ENCODE measurements around the gene ZNF709. TPM values are rescaled to one million over a fixed set of nuclear protein-coding genes. Genes with fewer than 3 reads are reported as not detected.
A peak's percentile ranks its signal among the peaks of the same experiment; 100 is the strongest.
"Not testable (repeated sequence)": the region's sequence is repeated elsewhere in the genome, so short reads cannot be mapped to it uniquely, and the experiment has no call there.

ZNF709 gene
- total RNA-seq, 2 donors from 2014 or later: 1.4 to 3.5 TPM

DNA sequence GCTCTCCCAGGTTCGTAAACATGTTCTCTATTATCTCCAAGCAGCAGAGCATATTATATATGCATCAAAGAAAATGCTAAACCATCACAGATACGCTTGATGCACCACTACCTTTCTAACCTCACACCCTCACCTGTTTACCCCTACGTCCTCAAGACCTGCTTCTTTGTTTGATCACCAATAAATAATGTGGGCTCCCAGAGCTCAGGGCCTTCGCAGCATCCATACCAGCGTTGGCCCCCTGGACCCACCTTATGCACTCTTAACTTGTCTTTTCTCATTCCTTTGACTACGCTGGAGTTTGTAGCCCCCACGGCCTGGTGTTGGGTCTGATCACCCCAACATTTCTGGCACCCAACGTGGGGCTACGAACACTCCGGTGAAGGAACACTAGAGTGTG lies 33.8 kb downstream of the ZNF709 start:
- H3K27me3 ChIP-seq (replicated peaks; ENCODE audit: insufficient read depth): no peaks in the 10 kb centered on the region
- H3K36me3 ChIP-seq: peaks cover 5% of the 10 kb centered on the region
- no peak overlapping the region for H3K4me3 ChIP-seq
- H3K27ac ChIP-seq: no peak overlapping the region
- TF ChIP-seq, protein P1, sequence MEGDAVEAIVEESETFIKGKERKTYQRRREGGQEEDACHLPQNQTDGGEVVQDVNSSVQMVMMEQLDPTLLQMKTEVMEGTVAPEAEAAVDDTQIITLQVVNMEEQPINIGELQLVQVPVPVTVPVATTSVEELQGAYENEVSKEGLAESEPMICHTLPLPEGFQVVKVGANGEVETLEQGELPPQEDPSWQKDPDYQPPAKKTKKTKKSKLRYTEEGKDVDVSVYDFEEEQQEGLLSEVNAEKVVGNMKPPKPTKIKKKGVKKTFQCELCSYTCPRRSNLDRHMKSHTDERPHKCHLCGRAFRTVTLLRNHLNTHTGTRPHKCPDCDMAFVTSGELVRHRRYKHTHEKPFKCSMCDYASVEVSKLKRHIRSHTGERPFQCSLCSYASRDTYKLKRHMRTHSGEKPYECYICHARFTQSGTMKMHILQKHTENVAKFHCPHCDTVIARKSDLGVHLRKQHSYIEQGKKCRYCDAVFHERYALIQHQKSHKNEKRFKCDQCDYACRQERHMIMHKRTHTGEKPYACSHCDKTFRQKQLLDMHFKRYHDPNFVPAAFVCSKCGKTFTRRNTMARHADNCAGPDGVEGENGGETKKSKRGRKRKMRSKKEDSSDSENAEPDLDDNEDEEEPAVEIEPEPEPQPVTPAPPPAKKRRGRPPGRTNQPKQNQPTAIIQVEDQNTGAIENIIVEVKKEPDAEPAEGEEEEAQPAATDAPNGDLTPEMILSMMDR (IDR thresholded peaks at IDR 0.05): no peak
- DNase-seq (ENCODE audit: low spot score) (no peak), ATAC-seq (ENCODE audit: insufficient number of reproducible peaks, low FRiP score, low read depth) (no peak)
- peaks cover 35% of the 10 kb centered on the region for H3K9me3 ChIP-seq
- no peaks in the 10 kb centered on the region for H3K4me1 ChIP-seq (ENCODE audit: control insufficient read depth in 1 of 2, low read depth in 2 of 2)

DNA sequence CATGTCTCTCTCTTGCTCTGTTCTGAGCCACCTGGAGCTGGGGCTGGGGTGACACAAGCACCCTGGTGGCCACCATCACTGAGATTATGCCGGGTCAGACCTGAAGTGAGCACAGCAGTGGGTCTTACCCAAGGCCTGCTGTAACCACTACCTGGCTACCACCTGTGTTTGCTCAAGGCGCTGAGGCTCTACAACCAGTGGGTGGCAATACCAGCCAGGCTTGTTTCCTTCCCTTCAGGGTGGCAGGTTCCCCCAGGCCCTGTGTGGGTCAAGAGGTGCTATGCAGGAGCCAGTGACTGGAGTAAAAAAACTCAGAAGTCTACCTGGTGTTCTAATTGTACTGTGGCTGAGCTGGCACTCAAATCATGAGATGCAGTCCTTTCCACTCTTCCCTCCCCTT lies 35.8 kb downstream of the ZNF709 start:
- Histone ChIP-seq H3K9me3 (peaks cover 29% of the 10 kb centered on the region), H3K27me3 (replicated peaks; ENCODE audit: insufficient read depth) (no peaks in the 10 kb centered on the region)

DNA sequence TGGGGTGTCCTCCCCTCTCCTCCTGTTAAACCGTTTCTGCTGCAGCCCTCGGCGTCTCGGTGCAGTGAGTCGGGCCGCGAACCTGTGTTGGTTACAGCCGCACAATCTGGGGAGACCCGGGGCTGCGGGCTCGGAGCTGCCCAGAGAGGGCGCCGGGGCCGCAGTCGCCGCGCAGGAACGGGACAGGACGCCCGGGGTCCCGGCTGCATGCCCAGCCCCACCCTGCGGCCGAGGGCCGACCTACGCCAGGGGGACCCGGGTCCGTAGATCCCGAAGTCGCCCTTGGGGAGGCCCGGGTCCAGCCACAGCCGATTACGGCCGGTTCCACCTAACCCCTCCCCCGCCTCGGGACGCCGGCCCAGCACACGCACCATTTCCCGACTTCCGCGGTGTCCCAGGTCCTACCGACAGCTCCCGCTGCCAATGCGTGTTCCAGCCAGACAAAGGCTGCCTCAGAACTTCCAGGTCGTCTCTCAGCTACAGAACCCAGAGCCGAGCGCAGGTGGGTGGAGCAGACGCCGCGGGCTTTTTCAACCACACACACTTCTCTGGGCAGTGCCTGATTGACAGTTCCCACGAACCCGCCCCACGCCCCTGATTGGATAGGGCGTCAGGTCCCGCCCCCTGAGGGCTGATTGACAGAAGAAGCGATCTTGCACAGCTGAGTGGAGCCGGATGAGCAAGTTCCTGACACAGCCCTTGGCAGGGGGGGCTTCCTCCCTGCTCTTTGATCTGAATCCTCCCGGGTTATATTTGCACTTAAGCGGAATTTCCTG lies 43.9 kb downstream of the ZNF709 start, which contains the start of gene ZNF443:
Gene ZNF443, minus strand, starts transcription at position 481 of the 776 bp plus-strand sequence. Its CDS starts 107 bp downstream, at position 374.
- H3K36me3 ChIP-seq: no peaks in the 10 kb centered on the region
- H3K27me3 ChIP-seq (replicated peaks; ENCODE audit: insufficient read depth): no peaks in the 10 kb centered on the region
- ATAC-seq (ENCODE audit: insufficient number of reproducible peaks, low FRiP score, low read depth) (peak; percentile 93), DNase-seq (ENCODE audit: low spot score) (peak; percentile 98)
- peak within 1 kb of the TSS; percentile 52 to 73 for H3K27ac ChIP-seq
- no peaks in the 10 kb centered on the region for H3K9me3 ChIP-seq
- TF ChIP-seq, protein P1 (IDR thresholded peaks at IDR 0.05): no peak
- peak within 1 kb of the TSS; percentile 76 for H3K4me3 ChIP-seq
- peaks cover 0 to 6% of the 10 kb centered on the region in 2 donors for H3K4me1 ChIP-seq (ENCODE audit: control insufficient read depth in 1 of 2, low read depth in 2 of 2)

More for the DNA sequence above, 35.8 kb downstream of the ZNF709 start:
- Histone ChIP-seq H3K4me3 (no peak overlapping the region), H3K36me3 (no peaks in the 10 kb centered on the region), H3K27ac (no peak overlapping the region), H3K4me1 (ENCODE audit: control insufficient read depth in 1 of 2, low read depth in 2 of 2) (no peaks in the 10 kb centered on the region)
- TF ChIP-seq, protein P1 (IDR thresholded peaks at IDR 0.05): no peak
- DNase-seq (ENCODE audit: low spot score) (no peak), ATAC-seq (ENCODE audit: insufficient number of reproducible peaks, low FRiP score, low read depth) (no peak)

DNA sequence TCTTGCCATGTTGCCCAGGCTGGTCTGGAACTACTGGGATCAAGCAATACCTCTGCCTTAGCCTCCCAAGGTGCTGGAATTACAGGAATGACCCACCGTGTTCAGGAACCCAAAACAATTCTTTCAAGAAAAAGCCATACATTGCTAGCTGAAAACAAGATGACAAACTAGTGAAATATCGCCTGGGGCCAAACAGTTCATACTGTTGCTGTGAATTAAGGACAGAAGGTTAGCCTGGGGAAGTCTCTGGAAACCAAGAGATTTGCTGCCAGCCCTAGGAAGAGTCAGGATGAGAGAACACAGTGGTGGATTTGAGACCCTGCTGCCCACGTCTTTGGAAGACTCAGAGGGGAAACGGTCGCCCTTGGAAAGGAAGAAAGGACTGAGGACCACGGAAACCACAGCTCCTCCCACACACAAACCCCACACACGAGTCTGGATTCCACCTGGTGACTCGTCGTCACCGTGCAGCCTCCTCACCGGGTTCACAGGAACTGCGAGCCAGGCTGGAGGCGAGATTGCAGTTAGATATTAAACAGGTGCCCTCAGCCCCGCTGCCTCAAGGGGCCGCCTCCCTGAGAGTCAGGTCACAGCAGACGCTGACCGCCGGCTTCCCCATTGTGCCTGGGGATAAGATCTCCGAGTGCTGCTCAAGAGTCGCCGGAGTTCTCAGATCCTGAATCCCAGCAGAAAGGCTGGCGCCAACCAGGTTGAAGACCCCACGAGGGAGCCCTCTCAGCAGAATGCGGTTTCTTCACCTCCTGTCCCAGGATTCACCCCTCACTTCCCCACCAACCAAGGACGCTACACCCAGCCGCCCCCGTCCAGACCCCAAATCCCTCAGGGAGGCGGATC lies 44.7 kb downstream of the ZNF709 start:
- DNase-seq (ENCODE audit: low spot score); H3K4me1 ChIP-seq (ENCODE audit: control insufficient read depth in 1 of 2, low read depth in 2 of 2); ATAC-seq (ENCODE audit: insufficient number of reproducible peaks, low FRiP score, low read depth); H3K27me3 ChIP-seq (replicated peaks; ENCODE audit: insufficient read depth); H3K9me3 ChIP-seq; H3K36me3 ChIP-seq: not testable (repeated sequence)
- H3K4me3 ChIP-seq: peak overlapping the region; percentile 76
- peak overlapping the region; percentile 52 to 73 for H3K27ac ChIP-seq

DNA sequence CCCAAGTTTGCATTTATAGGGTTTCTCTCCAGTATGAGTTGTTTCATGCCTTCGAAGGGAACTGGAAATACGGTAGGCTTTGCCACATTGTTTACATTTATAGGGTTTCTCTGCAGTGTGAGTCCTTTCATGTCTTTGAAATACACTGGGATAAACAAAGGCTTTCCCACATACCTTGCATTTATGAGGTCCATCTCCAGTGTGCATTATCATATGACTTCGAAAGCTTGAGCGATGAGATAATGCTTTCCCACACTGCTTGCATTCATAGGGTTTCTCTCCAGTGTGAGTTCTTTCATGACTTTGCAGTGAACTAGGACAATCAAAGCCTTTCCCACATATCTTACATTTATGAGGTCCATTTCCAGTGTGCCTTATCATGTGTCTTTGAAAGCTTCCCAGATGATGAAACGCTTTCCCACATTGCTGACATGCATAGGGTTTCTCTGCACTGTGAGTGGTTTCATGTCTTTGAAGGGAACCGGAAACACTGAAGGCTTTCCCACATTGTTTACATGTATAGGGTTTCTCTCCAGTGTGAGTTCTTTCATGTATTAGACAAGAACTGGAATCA lies 53.8 kb downstream of the ZNF709 start:
- not testable (repeated sequence) for H3K27me3 ChIP-seq (replicated peaks; ENCODE audit: insufficient read depth); H3K27ac ChIP-seq; DNase-seq (ENCODE audit: low spot score); H3K4me1 ChIP-seq (ENCODE audit: control insufficient read depth in 1 of 2, low read depth in 2 of 2); H3K4me3 ChIP-seq; ATAC-seq (ENCODE audit: insufficient number of reproducible peaks, low FRiP score, low read depth)
- Histone ChIP-seq H3K9me3 (peaks cover 11% of the 10 kb centered on the region), H3K36me3 (peaks cover 16% of the 10 kb centered on the region)

DNA sequence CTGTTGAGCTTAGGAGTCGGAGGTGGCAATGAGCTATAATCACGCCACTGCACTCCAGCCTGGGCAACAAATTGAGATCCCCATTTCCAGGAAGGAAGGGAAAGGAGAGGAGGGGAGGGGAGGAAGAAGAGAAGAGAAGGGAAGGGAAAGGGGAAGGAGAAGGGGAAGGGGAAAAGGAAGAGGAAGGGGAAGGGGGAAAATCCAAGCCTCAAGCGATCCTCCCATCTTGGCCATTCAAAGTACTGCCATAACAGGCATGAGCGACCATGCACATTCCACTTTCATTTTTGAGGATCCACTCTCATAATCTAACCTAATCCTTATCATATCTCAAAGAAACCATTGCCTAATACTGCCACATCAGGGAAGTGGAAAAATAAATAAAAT lies 58.7 kb downstream of the ZNF709 start:
- Histone ChIP-seq H3K27me3 (replicated peaks; ENCODE audit: insufficient read depth) (no peaks in the 10 kb centered on the region), H3K4me3 (no peak overlapping the region), H3K9me3 (peaks cover 4% of the 10 kb centered on the region), H3K4me1 (ENCODE audit: control insufficient read depth in 1 of 2, low read depth in 2 of 2) (no peaks in the 10 kb centered on the region), H3K36me3 (peaks cover 7% of the 10 kb centered on the region), H3K27ac (no peak overlapping the region)
- no peak for DNase-seq (ENCODE audit: low spot score)
- TF ChIP-seq, protein P1 (IDR thresholded peaks at IDR 0.05): no peak
- no peak for ATAC-seq (ENCODE audit: insufficient number of reproducible peaks, low FRiP score, low read depth)
